GM12801 (cell line): ENCODE results near the gene JADE3.

Source experiments
- TF ChIP-seq, protein P1 (sequence below): IDR thresholded peaks from one replicate; pipeline ENCODE4 v1.5.1; 2011; ENCODE audit warnings: control low read depth; ENCODE audit not compliant: insufficient read length; ENCODE audit errors: extremely low read depth

The JADE3 gene

DNA sequence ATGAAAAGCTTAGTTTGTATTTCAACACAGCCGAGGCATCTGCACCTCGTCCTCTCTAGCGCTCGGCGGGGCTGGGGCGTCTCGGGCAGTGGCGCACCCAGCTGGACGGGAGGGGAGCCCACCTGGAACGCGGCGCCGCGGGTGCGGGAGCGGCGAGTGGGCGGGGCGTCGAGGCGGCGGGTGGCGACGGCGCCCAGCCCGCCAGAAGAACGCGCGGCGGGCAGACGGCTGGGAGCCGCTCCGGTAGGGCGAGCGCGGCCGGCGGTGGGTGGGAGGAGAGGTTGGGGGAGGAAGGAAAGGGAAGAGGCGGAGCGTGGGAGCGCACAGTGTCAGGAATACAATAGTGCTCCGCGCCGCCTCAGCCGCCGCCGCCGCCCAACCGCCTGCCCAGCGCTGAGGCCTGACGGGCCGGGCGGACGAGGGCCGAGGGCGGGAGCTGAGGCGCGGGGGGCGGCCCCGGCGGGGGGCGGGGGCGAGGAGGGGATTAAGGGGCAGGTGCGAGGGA, at the start of gene JADE3:
TSS of gene JADE3 (plus strand) at position 324 of the 505 bp plus-strand sequence. CDS start 72,474 bp downstream, outside the sequence.
- TF ChIP-seq, protein P1, sequence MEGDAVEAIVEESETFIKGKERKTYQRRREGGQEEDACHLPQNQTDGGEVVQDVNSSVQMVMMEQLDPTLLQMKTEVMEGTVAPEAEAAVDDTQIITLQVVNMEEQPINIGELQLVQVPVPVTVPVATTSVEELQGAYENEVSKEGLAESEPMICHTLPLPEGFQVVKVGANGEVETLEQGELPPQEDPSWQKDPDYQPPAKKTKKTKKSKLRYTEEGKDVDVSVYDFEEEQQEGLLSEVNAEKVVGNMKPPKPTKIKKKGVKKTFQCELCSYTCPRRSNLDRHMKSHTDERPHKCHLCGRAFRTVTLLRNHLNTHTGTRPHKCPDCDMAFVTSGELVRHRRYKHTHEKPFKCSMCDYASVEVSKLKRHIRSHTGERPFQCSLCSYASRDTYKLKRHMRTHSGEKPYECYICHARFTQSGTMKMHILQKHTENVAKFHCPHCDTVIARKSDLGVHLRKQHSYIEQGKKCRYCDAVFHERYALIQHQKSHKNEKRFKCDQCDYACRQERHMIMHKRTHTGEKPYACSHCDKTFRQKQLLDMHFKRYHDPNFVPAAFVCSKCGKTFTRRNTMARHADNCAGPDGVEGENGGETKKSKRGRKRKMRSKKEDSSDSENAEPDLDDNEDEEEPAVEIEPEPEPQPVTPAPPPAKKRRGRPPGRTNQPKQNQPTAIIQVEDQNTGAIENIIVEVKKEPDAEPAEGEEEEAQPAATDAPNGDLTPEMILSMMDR: no peak

DNA sequence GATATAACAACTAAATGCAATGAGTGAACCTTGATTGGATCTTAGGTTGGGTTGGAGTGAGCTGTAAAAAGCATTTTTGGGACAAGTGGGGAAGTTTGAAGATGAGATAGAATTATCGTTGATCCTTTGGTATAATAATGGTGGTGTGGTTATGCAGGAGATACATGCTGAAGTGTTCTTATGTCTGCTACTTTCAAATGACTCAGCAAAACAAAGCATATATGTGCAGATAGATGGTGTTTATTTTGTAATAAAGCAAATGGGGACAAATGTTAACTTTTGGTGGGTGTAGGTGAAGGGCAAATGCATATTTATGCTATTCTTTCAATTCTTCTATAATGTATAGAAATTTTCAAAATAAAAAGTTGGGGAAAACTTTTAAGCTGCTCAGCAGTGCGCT, 49.1 kb upstream of the JADE3 start:
- TF ChIP-seq, protein P1: no peak

DNA sequence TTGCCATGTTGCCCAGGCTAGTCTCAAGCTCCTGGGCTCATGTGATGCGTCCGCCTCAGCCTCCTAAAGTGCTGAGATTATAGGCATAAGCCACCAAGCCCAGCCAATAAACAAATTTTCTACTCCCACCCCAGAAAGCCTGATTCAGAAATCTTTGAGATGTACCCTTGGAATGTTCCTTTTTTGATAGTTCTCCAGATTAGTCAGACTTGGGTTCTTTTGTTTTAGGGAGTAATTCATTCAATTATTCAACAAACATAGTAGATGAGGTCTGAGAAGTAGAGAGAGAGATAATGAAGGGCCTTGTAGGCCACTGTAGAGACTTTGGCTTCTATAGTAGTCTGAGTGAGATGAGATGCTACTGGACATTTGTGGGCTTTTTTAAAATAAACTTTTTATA, 47.6 kb upstream of the JADE3 start:
- TF ChIP-seq, protein P1: no peak

DNA sequence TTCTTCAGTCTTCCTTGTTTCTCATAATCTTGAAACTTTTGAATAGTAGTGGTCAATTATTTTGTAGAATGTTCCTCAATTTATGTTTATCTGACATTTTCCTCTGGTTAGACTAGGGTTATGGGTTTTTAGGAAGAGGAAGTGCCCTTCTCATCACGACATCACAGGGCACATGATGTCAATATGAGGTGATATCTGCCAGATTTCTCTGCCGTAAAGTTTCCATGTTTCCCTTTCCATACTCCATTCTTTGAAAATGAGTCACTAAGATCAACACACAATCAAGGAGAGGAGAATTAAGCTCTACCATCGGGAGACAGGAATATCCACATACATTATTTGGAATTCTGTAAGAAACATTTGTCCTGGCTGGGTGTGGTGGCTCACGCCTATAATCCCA, 46.9 kb upstream of the JADE3 start:
- TF ChIP-seq, protein P1: no peak

DNA sequence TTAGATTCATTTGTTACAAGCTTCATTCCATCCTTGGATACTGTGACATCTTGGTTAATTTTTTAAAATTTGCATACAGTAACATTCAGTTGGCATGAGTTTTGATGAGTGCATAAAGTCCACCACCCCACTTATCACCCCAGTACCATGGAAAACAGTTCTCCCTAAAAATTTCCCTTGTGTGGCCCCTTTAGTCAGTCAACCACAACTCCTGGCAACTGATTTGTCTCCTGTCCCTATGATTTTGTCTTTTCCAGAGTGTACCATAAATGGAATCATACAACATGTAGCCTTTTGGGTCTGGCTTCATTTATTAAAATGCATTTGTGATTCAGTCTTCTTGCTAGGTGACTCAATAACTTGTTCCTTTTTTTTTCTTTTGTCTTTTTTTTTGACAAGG, 45.5 kb upstream of the JADE3 start:
- TF ChIP-seq, protein P1: no peak

GRCh38 chrX:46873746-46874145, 38.5 kb upstream of the JADE3 start:
- TF ChIP-seq, protein P1: no peak

DNA sequence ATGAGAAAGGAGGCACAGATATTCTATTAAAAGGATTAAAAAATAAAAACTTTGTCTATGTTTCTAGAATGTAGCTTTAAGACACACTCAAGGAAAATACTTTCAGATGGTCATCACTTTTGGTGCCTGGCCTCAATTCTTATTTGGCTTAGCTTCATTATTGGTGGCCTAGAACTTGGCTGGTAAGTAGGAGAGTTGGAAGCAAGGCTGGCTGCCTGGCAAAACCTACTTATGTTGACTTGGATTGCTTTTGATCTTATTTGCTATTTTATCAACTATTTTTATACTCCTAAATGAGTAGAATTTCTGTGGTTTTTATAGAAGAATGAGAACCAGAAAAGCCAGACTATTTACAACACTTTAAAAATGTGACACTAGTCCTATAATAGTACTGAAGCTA, 35.3 kb upstream of the JADE3 start:
- TF ChIP-seq, protein P1: no peak
